Kidney glomerular epithelial cell (primary cell): ENCODE results near the gene FOXE1.
A peak's percentile ranks its signal among the peaks of the same experiment; 100 is the strongest.

Experiments used
- DNase-seq: peaks from one replicate; lab custom pipeline; 2025; lab: John Stamatoyannopoulos, UW

FOXE1 gene

DNA sequence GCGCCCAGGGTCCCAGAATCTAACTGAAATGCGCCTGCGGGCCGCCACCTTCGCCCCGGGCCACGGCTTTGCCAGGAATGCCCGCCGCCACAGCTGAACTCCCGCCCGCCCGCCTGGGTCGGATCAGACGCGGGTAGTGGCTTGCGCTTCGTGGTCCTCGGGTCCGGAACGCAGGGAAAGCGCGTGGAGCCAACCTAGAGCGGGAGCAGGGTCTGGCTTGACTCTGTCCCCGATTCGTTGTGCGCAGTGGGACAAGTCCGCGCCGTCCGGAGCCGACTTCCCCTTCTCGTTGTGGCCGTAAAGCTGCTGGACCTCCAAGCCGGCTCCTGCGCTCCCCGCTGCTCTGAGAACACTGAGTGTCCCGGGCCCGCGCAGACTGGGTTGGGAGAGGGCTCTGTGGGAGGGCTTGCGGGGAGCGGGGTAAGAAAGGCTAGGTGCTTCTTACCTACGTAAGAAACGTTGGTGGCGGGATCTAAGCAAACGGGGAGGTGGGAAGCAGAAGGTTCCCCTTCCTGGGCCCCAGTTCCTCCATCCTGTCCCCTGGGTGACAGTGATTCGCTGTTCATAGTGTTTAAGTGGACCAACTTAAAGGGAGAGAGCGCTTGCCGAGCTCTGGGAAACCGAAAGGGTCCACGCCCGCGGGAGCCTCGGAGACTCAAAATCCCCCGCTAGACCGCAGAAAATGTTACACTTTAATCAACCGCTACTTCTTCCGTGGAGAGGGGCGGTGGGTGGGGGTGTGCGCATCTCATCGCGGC is 4.4 kb upstream of the FOXE1 start:
- no peak for DNase-seq

DNA sequence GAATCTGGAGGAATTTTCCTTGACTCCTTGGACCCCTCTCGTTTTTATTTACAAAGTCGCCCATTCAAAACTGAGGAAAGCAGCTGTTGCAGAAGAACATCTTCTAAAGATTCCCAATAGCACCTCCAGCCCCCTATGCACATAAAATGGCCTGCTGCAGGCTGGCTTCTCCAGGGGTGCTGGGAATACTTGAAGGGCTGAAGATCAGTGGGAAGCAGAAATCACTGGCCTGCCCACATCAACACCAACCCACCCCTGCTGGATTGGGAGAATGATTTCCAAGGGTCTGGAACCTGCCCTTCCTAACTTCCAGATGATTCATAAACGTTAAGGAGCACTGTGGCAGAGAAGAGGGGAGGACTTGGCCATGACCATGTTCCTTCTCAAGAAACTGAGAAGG is 3.0 kb upstream of the FOXE1 start:
- DNase-seq, result no peak

DNA sequence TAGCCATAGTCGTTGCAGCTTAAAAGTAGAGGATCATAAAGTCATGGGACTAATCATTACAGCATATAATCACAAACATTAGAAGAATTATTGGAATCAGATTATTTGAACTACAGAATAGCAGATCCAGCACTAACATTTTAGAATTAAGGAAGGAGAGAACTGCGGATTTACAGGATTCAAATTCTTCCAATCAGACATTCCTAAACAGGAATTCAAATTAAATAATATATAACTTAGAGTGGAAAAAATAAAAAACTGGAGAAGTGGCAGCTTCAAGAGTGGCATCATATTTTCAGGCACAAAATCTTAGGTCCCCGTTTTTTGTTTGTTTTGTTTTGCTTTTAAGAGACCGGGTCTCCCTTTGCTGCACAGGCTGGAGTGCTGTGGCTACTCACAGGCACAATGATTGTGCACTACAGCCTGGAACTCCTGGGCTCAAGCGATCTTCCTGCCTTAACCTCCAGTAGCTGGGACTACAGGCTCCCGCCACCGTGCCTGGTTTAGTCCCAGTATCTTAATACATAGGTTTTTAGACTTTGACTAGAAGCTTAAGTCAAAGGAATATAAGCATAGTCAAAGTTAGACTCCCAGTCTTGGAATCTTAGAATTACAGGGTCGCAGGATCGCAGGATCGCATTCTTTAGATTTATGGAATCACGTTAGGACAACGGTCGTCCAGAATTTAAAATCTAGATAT is 2.1 kb upstream of the FOXE1 start:
- DNase-seq, result no peak

DNA sequence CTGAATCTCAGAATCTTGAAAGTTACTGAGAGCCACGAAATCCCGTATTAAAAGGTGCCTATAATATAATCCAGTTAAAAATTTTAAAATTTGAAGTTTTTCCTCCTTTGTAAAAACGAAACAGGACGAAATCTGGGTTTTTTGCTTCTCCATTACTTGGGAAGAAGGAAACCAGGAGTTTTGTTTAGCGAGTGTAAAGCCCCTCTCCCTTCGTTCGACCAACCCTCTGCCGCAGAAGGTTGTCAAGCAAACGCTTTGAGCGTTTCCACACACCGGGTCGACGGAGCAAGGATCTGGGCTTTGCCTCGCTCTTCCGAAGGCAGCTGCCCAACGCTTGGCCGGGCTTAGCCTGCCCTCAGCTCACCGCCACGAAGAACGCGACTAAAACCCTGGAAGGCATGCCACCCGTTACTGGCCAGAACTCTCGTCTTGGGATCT is 1.6 kb upstream of the FOXE1 start:
- DNase-seq, result no peak

DNA sequence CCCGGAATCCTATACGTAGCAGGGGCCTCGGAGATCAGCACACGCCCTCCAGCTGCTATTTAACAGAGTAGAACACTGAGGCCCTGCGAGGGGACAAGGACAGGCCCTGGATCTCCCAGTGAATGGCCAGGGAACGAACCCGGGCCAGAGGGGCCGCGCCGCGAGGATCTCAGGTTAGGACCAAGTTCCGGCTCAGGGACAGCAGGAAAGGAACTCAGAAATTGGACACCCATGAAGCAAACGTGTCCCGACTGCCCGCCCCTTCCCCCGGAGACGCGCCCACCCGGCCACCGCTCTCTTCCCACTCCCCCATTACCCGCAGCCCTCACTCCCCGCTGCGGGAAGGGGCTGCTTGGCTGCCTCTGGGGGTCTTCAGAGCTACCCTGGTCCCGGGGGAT is 1.0 kb upstream of the FOXE1 start:
- DNase-seq, result no peak

DNA sequence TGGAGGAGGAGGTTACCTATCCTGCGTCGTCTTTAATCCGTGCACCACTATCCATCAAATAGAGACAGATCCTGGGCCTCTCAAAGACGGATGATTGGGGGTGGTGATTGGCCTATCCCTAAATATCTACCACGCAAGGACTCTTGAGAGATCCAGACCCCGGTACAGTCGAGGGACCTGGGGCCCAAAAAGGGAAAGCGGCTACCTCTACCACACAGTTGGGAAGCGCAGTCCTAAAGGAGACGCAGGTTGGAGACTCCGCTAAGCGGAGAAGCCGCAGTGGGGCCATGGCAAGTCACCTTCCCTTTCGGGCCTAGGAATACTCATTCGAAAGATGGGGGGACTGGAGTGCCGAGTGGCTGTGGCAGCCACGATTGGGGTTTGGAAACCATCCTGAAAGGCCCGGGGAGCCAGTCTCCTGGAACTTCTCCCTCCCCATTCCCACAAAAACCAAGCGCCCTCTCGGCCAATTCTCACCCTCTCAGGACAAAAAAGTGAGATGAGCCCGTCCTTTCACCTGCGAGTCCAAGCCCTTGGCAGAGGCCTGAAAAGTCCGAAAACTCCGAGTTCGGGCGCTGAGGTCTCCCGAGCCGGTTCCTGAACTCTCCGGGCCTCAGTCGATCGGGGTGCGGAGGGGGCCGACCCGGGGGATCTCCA is 499 bp upstream of the FOXE1 start:
- DNase-seq, result no peak

DNA sequence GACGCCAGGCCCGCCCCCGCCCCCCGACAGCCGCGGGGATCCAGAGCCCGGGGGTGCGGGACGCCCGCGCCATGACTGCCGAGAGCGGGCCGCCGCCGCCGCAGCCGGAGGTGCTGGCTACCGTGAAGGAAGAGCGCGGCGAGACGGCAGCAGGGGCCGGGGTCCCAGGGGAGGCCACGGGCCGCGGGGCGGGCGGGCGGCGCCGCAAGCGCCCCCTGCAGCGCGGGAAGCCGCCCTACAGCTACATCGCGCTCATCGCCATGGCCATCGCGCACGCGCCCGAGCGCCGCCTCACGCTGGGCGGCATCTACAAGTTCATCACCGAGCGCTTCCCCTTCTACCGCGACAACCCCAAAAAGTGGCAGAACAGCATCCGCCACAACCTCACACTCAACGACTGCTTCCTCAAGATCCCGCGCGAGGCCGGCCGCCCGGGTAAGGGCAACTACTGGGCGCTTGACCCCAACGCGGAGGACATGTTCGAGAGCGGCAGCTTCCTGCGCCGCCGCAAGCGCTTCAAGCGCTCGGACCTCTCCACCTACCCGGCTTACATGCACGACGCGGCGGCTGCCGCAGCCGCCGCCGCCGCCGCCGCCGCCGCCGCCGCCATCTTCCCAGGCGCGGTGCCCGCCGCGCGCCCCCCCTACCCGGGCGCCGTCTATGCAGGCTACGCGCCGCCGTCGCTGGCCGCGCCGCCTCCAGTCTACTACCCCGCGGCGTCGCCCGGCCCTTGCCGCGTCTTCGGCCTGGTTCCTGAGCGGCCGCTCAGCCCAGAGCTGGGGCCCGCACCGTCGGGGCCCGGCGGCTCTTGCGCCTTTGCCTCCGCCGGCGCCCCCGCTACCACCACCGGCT is 1.0 kb downstream of the FOXE1 start:
- DNase-seq, result peak; percentile 23

DNA sequence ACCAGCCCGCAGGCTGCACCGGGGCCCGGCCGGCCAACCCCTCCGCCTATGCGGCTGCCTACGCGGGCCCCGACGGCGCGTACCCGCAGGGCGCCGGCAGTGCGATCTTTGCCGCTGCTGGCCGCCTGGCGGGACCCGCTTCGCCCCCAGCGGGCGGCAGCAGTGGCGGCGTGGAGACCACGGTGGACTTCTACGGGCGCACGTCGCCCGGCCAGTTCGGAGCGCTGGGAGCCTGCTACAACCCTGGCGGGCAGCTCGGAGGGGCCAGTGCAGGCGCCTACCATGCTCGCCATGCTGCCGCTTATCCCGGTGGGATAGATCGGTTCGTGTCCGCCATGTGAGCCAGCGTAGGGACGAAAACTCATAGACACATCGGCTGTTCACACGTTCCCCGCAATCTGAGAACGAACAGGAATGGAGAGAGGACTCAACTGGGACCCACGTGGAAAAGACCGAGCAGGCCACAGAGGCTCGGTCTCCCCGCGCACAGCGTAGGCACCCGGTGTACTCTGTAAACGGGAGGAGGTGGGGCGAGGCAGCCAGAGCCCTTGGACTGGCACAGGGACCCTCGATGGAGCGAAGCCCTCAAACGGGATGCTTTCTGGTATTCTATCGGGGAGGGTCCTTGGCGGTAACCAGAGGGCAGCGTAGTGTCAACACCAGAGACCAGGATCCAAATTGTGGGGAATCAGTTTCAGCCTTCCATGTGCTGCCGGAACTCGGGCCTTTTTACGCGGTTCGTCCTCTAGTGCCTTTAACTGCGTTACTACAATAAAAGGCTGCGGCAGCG is 1.9 kb downstream of the FOXE1 start:
- DNase-seq, result no peak

DNA sequence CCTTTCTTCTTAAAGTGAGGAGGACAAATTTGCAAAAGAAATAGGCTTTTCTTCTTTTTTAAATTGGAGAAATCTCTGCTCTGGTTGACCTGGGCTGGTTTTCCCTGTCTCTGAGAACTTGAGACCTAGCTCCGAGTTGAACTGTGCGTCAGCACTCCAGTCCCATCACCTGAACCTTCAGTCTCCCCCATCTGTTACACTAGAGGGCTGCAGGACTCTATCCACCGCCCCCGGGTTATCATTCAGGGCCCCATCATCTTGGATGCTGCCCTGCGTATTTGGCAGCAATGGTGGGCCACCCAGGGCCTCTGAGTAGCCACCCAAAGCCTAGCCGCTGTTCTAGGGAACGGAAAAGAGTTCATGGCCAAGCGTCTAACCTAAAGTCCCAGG is 2.5 kb downstream of the FOXE1 start:
- DNase-seq, result no peak

DNA sequence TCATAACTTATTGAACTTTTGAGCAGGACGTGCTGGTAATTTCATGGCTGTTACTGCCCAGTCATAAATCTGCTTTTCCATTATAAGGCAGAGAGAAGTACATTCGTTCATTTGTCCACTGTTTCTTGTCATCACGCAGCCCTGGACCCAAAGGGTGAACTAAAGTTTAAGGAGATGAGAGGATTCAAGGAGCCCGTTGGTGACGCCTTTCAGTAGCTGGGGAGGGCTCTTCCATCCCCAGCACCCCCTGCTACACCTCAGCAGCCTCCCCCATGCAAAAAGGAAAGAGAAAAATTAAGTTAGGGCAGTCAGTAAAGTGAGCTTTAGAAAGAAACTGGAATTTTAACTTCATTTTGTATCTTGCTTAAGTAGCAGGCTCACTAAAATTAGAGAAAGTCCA is 2.9 kb downstream of the FOXE1 start:
- no peak for DNase-seq

DNA sequence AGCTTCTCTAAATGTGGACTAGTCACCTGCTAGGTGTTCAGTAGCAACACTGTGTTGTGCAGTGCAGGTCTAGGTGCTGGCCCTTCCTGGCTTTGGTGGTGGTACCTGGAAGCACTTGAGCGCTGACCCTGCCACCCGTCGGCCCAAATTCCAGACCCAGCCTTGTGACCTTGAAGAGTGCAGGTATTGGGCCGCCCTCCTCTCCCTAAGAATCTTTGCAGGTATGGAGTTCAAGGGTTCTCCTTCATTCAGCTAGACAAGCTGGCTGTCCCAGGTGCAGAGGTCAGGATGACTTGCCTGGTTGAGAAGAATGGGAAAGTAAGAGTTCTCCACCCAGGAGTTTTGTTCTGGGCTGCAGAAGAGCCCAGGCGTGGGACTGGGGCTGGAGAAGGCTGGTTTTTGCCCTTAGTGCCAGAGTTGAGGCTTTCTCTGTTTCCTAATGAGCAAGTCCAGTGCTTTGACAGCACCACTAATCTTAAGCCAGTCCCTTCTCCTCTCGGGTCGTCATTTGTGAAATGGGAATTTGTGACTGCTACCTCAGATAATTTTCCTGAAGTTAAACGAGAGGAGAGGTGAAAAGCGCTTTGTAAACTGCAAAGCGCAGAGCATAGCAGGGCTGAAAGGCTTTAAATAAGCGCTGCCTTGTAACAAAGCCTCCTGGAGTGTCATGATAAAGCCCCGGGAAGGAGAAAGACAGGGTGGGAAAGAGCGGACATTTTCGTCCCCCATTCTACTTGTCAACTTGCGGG is 4.0 kb downstream of the FOXE1 start:
- no peak for DNase-seq

DNA sequence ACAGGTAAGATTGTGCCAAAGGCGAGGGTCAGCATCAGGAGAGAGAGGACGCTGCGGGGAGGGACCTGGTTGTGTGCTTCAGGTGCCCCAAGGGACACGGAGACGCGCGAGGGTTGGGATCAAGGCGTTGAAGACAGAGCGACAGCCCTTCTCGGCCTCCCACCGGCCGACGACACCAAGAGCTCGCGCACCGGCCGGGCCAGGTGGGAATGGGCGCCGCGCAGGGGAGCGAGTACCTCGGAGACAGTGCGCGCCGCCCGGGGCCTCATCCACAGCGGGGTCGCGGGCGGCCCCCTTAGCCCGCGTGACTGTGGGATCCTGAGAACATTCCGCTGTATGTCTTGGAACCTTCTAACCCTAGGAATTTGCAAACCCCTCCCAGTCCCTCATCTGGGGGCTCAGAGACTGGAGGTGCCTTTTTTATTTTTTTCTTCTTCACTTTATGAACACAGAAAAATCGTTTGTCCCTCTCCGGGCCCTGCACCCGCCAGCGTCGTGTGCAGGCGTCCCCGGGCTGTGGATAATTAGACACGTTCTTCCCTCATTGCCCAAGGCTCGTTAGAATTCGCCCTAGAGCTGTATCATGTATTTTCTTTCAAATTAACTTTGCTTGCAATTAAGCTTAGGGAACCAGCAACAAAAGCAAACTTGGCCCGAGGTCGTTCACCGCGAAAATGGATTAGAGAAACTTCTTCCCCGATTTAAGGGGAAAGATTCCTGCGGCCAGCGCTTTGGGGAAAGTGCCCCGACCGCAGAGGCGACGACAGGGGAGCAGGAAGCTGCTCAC is 4.8 kb downstream of the FOXE1 start:
- DNase-seq, result no peak

DNA sequence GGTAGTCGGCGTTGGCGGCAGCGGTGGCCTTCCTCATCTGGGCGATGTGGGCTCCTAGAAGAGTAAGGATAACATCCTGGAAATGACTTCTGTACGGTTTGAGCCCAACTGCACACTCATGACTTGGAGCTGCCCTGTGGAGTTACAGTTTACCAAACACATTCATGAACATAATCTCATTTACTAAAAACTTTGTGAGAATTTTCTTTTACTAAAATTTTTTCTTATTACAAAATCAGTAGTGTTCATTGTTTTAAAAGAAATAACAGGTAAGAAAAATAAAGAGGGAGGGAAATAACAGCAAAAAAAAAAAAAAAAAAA is 5.3 kb downstream of the FOXE1 start:
- no peak for DNase-seq

DNA sequence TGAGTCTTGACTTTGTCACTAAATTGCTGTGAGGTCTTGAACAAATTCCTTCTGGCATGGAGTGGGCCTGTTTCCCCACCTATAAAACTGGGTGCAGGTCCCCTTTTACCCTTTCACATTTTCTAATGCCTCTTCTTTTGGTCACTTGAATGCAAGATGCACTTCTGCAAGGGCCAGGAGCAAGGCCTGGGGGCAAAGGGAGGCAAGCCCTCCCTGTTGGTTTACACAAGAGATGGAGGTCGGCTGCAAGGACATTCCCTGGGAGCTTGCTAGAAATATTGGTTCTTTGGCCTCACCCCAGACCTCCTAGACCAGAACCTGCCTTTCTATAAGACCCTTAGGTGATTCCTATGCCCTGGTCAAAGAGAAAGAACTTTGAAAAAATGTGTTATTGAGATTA is 5.8 kb downstream of the FOXE1 start:
- no peak for DNase-seq

DNA sequence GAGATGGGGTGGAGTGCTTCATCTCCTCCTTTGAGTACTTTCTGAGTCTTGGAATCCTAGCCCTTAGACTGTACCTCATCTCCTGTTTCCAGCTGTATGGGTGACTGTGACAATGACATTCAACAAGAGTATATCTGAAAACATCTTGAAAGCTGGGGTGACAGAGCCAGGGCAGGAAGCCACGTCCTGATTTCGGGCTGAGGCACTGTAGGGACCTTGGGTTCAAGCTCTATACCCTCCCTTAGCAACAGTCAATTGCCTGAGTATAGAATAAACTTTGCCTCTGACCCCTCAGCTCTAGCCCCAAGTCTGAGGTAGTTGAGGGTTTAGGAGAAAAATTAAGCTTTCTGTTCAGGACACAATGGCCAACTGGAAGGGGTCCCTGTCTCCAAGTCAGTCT is 6.3 kb downstream of the FOXE1 start:
- no peak for DNase-seq

DNA sequence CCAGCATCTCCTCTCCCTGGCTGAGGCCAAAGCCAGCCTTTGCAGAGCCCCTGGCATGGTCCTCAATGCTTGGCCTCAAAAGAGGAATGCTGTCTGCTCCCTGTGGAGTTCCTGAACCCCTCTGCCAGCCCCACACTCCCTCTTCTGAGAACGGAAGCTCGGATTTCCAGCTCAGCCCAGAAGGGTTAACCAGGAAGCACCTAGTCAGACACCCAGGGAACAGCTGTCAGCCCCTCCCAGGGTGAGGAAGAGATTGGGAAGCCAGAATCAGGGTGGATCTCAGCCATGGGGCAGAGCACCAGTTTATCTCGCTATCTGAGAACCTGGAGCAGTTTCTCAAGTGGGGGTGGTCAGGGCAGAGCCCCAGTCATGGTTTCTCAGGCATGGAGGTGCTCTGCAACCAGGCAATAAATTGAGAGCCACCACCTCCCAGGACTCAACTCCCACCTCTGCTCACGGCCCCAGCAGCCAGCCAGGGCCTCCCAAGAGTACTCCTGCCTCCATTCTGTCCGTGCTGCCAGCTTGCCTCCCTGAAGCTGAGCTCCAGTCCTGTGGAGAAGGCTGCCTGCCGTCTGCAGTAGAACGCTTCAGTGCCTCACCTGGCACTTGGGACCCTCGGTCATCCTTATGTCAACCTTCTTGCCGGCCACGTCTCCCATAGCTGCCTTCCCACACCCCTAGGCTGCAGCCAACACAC is 7.6 kb downstream of the FOXE1 start:
- DNase-seq, result no peak

DNA sequence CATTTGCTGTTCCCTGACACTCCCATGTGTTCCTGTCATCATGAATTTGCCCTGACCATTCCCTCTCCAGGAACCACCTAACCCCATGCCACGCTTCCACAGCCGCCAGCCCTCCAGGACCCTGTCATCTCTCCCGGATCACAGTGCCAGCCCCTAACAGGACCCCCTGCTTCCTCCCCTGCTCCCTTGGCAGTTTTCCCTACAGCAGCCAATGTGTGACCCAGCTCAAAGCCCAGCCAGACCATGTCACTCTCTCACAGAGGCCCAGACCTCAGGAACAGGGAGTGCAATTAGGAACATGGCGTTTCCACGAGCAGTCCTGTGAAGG is 8.1 kb downstream of the FOXE1 start:
- DNase-seq, result no peak

DNA sequence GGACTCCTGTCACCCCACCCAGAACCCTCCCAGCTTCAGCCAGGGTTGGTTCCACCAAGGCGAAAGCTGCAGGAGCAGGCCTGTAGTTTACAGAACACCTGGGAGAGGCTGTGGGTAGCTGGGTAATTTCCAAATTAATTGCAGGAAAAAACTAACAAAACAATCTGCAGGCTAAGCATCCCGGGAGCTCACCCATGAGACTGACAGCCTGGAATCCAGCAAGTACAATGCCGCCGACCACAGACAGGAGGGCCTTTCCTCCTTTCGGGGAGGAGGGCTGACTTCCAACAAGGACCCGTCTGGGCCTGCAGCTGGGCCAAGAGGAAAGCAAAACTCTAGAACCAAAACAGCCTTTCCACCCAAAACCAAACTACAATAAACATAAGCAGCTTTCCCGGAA is 10.3 kb downstream of the FOXE1 start:
- DNase-seq, result no peak

DNA sequence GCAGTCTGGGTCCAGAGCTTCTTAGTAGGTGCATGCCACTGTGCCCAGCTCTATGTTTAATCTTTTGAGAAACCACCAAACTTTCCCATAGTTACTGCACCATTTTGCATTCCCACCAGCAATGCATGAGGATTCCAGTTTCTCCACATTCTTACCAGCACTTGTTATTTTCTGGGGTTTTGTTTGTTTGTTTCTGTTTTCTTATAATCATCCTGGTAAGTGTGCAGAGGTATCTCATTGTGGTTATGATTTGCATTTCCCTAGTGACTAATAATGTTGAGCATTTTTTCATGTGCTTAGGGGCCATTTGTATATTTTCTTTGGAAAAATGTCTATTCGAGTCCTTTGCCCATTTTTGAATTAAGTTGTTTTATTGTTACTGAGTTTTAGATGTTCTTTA is 11.4 kb downstream of the FOXE1 start:
- DNase-seq, result no peak

DNA sequence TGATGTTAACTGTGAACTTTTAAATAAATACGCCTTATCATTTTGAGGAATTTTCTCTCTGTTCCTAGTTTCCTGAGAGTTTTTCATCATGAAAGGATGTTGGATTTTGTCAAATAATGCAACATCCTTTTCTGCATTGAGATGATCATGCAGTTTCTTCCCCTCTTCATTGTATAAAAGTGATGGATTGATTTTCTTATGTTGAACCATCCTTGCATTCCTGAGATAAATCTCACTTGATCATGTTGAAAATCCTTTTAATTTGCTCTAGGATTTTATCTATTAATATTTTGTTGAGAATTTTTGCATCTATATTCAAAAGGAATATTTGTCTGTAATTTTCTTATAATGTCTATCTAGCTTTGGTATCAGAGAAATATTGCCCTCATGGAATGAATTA is 13.3 kb downstream of the FOXE1 start:
- no peak for DNase-seq
